ENCODE results near the gene NET1. TPM values are rescaled to one million over a fixed set of nuclear protein-coding genes. Genes with fewer than 3 reads are reported as not detected.

The NET1 gene
- total RNA-seq, 1 donor from 2014 or later = 29.3 TPM

Other genes starting within 250 kb of the NET1 start
- gene AKR1C8, start 227.4 kb upstream of the NET1 start, total RNA-seq = not detected
- gene AKR1C4, start 215.7 kb upstream of the NET1 start, total RNA-seq = not detected
- not detected for gene UCN3, start 47.6 kb upstream of the NET1 start, total RNA-seq
- gene TUBAL3, start 7.7 kb upstream of the NET1 start, total RNA-seq = not detected
- gene CALML5, start 87.0 kb downstream of the NET1 start, total RNA-seq = not detected
- under 0.01 TPM for gene CALML3, start 112.4 kb downstream of the NET1 start, total RNA-seq

Measured in frontal cortex (tissue), 1 donor.